GM06990 (cell line): ENCODE results near the gene CPO.
"Not testable (repeated sequence)": the region's sequence is repeated elsewhere in the genome, so short reads cannot be mapped to it uniquely, and the experiment has no call there.

Source experiments
- DNase-seq: peaks from one replicate; pipeline ENCODE4 v3.0.0-alpha.2; 2011; ENCODE audit not compliant: insufficient read length; ENCODE audit errors: extremely low read depth
- H3K27me3 ChIP-seq: replicated peaks from 2 replicates; pipeline ENCODE4 v1.6.0; 2011; ENCODE audit warnings: low read length; ENCODE audit not compliant: control insufficient read depth, insufficient read depth
- H3K36me3 ChIP-seq: 2 replicates; pipeline ENCODE4 v1.5.1; 2011; ENCODE audit warnings: low read length; ENCODE audit not compliant: control insufficient read depth, insufficient read depth
- H3K4me3 ChIP-seq: replicated peaks from 2 replicates; pipeline ENCODE4 v1.5.1; 2011; ENCODE audit warnings: low read depth, mild to moderate bottlenecking, control low read depth, low read length
- CTCF ChIP-seq: IDR thresholded peaks from 2 replicates; pipeline ENCODE4 v1.5.1; 2011; ENCODE audit warnings: low read length, control low read depth, mild to moderate bottlenecking, inconsistent platforms; ENCODE audit not compliant: insufficient read depth, poor library complexity, severe bottlenecking

The CPO gene

GRCh38 chr2:206940546-206940945 lies 1.2 kb downstream of the CPO start:
- no peak for DNase-seq
- Histone ChIP-seq H3K36me3 (no peaks in the 10 kb centered on the region), H3K27me3 (no peaks in the 10 kb centered on the region), H3K4me3 (no peak overlapping the region)
- no peak for TF ChIP-seq CTCF

- Histone ChIP-seq H3K4me3 (no peak overlapping the region), H3K27me3 (no peaks in the 10 kb centered on the region), H3K36me3 (no peaks in the 10 kb centered on the region)
- no peak for DNase-seq
- TF ChIP-seq CTCF, result no peak
These were observed 3.5 kb downstream of the CPO start for GRCh38 chr2:206942592-206943478.

DNA sequence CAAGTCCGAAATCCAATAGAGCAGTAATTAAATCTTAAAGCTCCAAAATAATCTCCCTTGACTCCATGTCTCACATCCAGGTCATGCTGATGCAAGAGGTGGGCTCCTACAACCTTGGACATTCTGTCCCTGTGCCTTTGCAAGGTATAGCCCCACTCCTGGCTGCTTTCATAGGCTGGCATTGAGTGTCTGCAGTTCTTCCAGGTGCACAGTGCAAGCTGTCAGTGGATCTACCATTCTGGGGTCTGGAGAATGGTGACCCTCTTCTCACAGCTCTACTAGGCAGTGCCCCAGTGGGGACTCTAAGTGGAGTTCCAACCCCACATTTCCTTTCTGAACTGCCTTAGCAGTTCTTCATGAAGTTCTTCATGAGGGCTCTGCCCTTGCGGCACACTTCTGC lies 14.1 kb downstream of the CPO start:
- not testable (repeated sequence) for DNase-seq, H3K27me3 ChIP-seq, H3K4me3 ChIP-seq, H3K36me3 ChIP-seq

- no peak overlapping the region for H3K4me3 ChIP-seq
- no peak for TF ChIP-seq CTCF
- no peak for DNase-seq
- H3K27me3 ChIP-seq, result no peaks in the 10 kb centered on the region
- no peaks in the 10 kb centered on the region for H3K36me3 ChIP-seq
These were observed 15.9 kb downstream of the CPO start for GRCh38 chr2:206955253-206955652.

DNA sequence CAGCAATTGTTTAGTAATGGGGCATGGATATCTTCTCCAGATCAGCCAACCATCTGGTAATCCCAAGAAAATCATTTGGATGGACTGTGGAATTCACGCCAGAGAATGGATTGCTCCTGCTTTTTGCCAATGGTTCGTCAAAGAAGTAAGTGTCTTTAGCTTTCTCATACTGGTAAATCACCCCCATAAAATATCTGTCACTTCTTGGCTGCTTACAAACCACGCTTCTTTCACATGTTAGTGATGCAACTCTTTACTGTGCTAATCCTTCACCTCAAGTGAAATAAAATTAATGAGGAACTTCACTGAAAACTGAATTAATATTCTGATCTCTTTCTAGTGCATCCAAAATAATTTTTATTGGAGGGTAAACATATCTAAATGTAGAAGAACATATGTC lies 18.9 kb downstream of the CPO start:
- no peak for DNase-seq
- no peak overlapping the region for H3K4me3 ChIP-seq
- no peaks in the 10 kb centered on the region for H3K36me3 ChIP-seq
- TF ChIP-seq CTCF, result no peak
- H3K27me3 ChIP-seq, result no peaks in the 10 kb centered on the region

DNA sequence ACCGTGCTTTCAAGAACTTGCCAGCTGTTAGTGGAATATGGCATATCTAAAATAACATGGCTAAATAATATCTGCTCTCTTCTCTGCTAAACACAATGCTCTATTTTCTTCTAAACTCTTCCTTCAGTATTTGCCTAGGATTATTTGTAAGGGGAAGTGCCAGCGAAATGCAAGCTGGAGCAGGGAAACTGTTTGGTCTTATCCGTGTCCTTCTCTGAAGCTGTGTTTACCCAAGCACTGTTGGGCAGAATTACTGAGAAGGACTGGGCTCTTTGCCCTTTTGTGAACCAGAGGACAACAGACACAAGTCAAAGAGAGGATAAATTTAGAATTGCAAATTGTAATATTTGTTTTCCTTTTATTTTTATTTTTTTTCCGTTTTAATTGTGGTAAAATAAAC lies 23.6 kb downstream of the CPO start:
- DNase-seq, result no peak
- TF ChIP-seq CTCF, result no peak
- Histone ChIP-seq H3K36me3 (no peaks in the 10 kb centered on the region), H3K27me3 (no peaks in the 10 kb centered on the region; the same call in 1 of the 2 replicates), H3K4me3 (no peak overlapping the region)
